Upper lobe of left lung (tissue), 4 donors: ENCODE results near the gene YWHAQ.

Experiments
- CTCF ChIP-seq, 6 experiments: fragments of 450-650 bp in 4 of 6; fragments of 200-600 bp in 2 of 6; sonication (generic) in 2 of 6; IDR thresholded peaks; one replicate each; pipeline ENCODE4 v1.5.1; 2016 to 2019; ENCODE audit warnings: antibody characterized with exemption in 6 of 6
- POLR2A ChIP-seq, 4 donors: fragments of 450-650 bp; IDR thresholded peaks; one replicate each; pipeline ENCODE4 v1.5.1; 2016 to 2017; ENCODE audit warnings: antibody characterized with exemption in 4 of 4, mild to moderate bottlenecking in 2 of 4
- POLR2AphosphoS5 ChIP-seq, 2 donors: sonication (generic); formaldehyde crosslinking; IDR thresholded peaks; one replicate each; pipeline ENCODE4 v1.5.1; 2017; ENCODE audit warnings: antibody characterized with exemption in 2 of 2

- TF ChIP-seq CTCF (IDR thresholded peaks at IDR 0.05) = no peak
- TF ChIP-seq POLR2A (IDR thresholded peaks at IDR 0.05) = no peak
- TF ChIP-seq POLR2AphosphoS5 (IDR thresholded peaks at IDR 0.05) = no peak
Measured at GRCh38 chr2:9601397-9601796, 29.4 kb downstream of the YWHAQ start.
